ENCODE data around the gene NINJ1.

The NINJ1 gene

GRCh38 chr9:93151097-93151784 lies 17.2 kb upstream of the NINJ1 start:
- TF ChIP-seq TAF1 (IDR thresholded peaks at IDR 0.05; ENCODE audit: borderline replicate concordance, insufficient read depth, low read length) (no peak), FOXP2 (optimal IDR thresholded peaks at IDR 0.05; ENCODE audit: borderline replicate concordance, extremely low read depth, extremely low read length, insufficient read depth) (no peak), SIN3A (IDR thresholded peaks at IDR 0.05; ENCODE audit: borderline replicate concordance, insufficient read depth, low read length) (no peak), POLR2AphosphoS5 (IDR thresholded peaks at IDR 0.05; ENCODE audit: low read depth, low read length) (no peak), REST (IDR thresholded peaks at IDR 0.05; ENCODE audit: insufficient read depth in 1 of 2, low read depth in 2 of 2, low read length in 2 of 2) (no peak)

- TF ChIP-seq POLR2AphosphoS5 (IDR thresholded peaks at IDR 0.05; ENCODE audit: low read depth, low read length): no peak
- TF ChIP-seq SIN3A (IDR thresholded peaks at IDR 0.05; ENCODE audit: borderline replicate concordance, insufficient read depth, low read length): no peak
- TF ChIP-seq FOXP2 (optimal IDR thresholded peaks at IDR 0.05; ENCODE audit: borderline replicate concordance, extremely low read depth, extremely low read length, insufficient read depth): no peak
- no peak for TF ChIP-seq REST (IDR thresholded peaks at IDR 0.05; ENCODE audit: insufficient read depth in 1 of 2, low read depth in 2 of 2, low read length in 2 of 2)
- TF ChIP-seq TAF1 (IDR thresholded peaks at IDR 0.05; ENCODE audit: borderline replicate concordance, insufficient read depth, low read length): no peak
Measured at GRCh38 chr9:93149361-93149760, 15.3 kb upstream of the NINJ1 start.

- TF ChIP-seq POLR2AphosphoS5 (IDR thresholded peaks at IDR 0.05; ENCODE audit: low read depth, low read length) (no peak), FOXP2 (optimal IDR thresholded peaks at IDR 0.05; ENCODE audit: borderline replicate concordance, extremely low read depth, extremely low read length, insufficient read depth) (no peak)
Measured at GRCh38 chr9:93148721-93149120, 14.7 kb upstream of the NINJ1 start.

GRCh38 chr9:93147632-93148031 lies 13.6 kb upstream of the NINJ1 start:
- TF ChIP-seq FOXP2 (optimal IDR thresholded peaks at IDR 0.05; ENCODE audit: borderline replicate concordance, extremely low read depth, extremely low read length, insufficient read depth): no peak

GRCh38 chr9:93143830-93144530 lies 9.9 kb upstream of the NINJ1 start:
- TF ChIP-seq SIN3A (IDR thresholded peaks at IDR 0.05; ENCODE audit: borderline replicate concordance, insufficient read depth, low read length): no peak
- no peak for TF ChIP-seq REST (IDR thresholded peaks at IDR 0.05; ENCODE audit: insufficient read depth in 1 of 2, low read depth in 2 of 2, low read length in 2 of 2)
- no peak for TF ChIP-seq POLR2AphosphoS5 (IDR thresholded peaks at IDR 0.05; ENCODE audit: low read depth, low read length)
- TF ChIP-seq TAF1 (IDR thresholded peaks at IDR 0.05; ENCODE audit: borderline replicate concordance, insufficient read depth, low read length): no peak
- no peak for TF ChIP-seq FOXP2 (optimal IDR thresholded peaks at IDR 0.05; ENCODE audit: borderline replicate concordance, extremely low read depth, extremely low read length, insufficient read depth)

- TF ChIP-seq FOXP2 (optimal IDR thresholded peaks at IDR 0.05; ENCODE audit: borderline replicate concordance, extremely low read depth, extremely low read length, insufficient read depth) (no peak), REST (IDR thresholded peaks at IDR 0.05; ENCODE audit: insufficient read depth in 1 of 2, low read depth in 2 of 2, low read length in 2 of 2) (no peak), TAF1 (IDR thresholded peaks at IDR 0.05; ENCODE audit: borderline replicate concordance, insufficient read depth, low read length) (no peak), SIN3A (IDR thresholded peaks at IDR 0.05; ENCODE audit: borderline replicate concordance, insufficient read depth, low read length) (no peak), POLR2AphosphoS5 (IDR thresholded peaks at IDR 0.05; ENCODE audit: low read depth, low read length) (no peak)
Measured at GRCh38 chr9:93141771-93142483, 7.9 kb upstream of the NINJ1 start.
